ENCODE measurements around the gene PARD3B. TPM values are rescaled to one million over a fixed set of nuclear protein-coding genes. Genes with fewer than 3 reads are reported as not detected.

PARD3B gene
- total and polyA plus RNA-seq, 7 donors = 0.42 to 6.0 (median 4.8) TPM

- H3K9me3 ChIP-seq = no peaks in the 10 kb centered on the region
- TF ChIP-seq CTCF (IDR thresholded peaks at IDR 0.05) = no peak
- H3K27ac ChIP-seq = no peak overlapping the region
- H3K4me3 ChIP-seq = no peak overlapping the region
- 95 to 98% (median 96%) methylated on average over 2 of the region's 2 CpGs for WGBS, 3 donors
- ATAC-seq = no peak
- intact Hi-C loops (cut with DNase I) = no loop called here
- H3K36me3 ChIP-seq (ENCODE audit: insufficient read depth in 1 of 2, low read depth in 1 of 2) = no peaks in the 10 kb centered on the region
- H3K4me1 ChIP-seq = no peaks in the 10 kb centered on the region
- no peak for DNase-seq
- no peaks in the 10 kb centered on the region for H3K27me3 ChIP-seq (ENCODE audit: insufficient read depth in 3 of 3, low read length in 2 of 3)
Observed at GRCh38 chr2:205346649-205347048, 801.4 kb downstream of the PARD3B start.

GRCh38 chr2:205347899-205348298 lies 802.6 kb downstream of the PARD3B start:
- no peak for TF ChIP-seq CTCF (IDR thresholded peaks at IDR 0.05)
- 69 to 76% (median 70%) methylated on average over 2 of the region's 2 CpGs for WGBS, 3 donors
- H3K4me1 ChIP-seq = no peaks in the 10 kb centered on the region
- H3K27me3 ChIP-seq (ENCODE audit: insufficient read depth in 3 of 3, low read length in 2 of 3) = no peaks in the 10 kb centered on the region
- H3K4me3 ChIP-seq = no peak overlapping the region
- DNase-seq = no peak
- intact Hi-C loops (cut with DNase I) = no loop called here
- H3K36me3 ChIP-seq (ENCODE audit: insufficient read depth in 1 of 2, low read depth in 1 of 2) = no peaks in the 10 kb centered on the region
- H3K27ac ChIP-seq = no peak overlapping the region
- no peaks in the 10 kb centered on the region for H3K9me3 ChIP-seq
- no peak for ATAC-seq

GRCh38 chr2:205352094-205352493 lies 806.8 kb downstream of the PARD3B start:
- 88 to 90% (median 89%) methylated on average over 3 of the region's 3 CpGs for WGBS, 3 donors
- H3K27ac ChIP-seq = no peak overlapping the region
- H3K27me3 ChIP-seq (ENCODE audit: insufficient read depth in 3 of 3, low read length in 2 of 3) = no peaks in the 10 kb centered on the region
- no peak overlapping the region for H3K4me3 ChIP-seq
- ATAC-seq (no peak), DNase-seq (no peak)
- no peaks in the 10 kb centered on the region for H3K9me3 ChIP-seq
- no peaks in the 10 kb centered on the region for H3K4me1 ChIP-seq
- TF ChIP-seq CTCF (IDR thresholded peaks at IDR 0.05) = no peak
- intact Hi-C loops (cut with DNase I) = no loop called here
- H3K36me3 ChIP-seq (ENCODE audit: insufficient read depth in 1 of 2, low read depth in 1 of 2) = no peaks in the 10 kb centered on the region

- H3K27ac ChIP-seq = no peak overlapping the region
- H3K4me1 ChIP-seq = no peaks in the 10 kb centered on the region
- H3K4me3 ChIP-seq = no peak overlapping the region
- H3K36me3 ChIP-seq (ENCODE audit: insufficient read depth in 1 of 2, low read depth in 1 of 2) = no peaks in the 10 kb centered on the region
- intact Hi-C loops (cut with DNase I) = no loop called here
- TF ChIP-seq CTCF (IDR thresholded peaks at IDR 0.05) = no peak
- WGBS, 3 donors = 95 to 98% (median 95%) methylated on average over 3 of the region's 3 CpGs
- DNase-seq = no peak
- no peak for ATAC-seq
- H3K27me3 ChIP-seq (ENCODE audit: insufficient read depth in 3 of 3, low read length in 2 of 3) = no peaks in the 10 kb centered on the region
- H3K9me3 ChIP-seq = no peaks in the 10 kb centered on the region
Observed at GRCh38 chr2:205352593-205352992, 807.3 kb downstream of the PARD3B start.

GRCh38 chr2:205357732-205358131 lies 812.5 kb downstream of the PARD3B start:
- no peaks in the 10 kb centered on the region for H3K4me1 ChIP-seq
- H3K36me3 ChIP-seq (ENCODE audit: insufficient read depth in 1 of 2, low read depth in 1 of 2) = no peaks in the 10 kb centered on the region
- no peak for DNase-seq
- H3K27me3 ChIP-seq (ENCODE audit: insufficient read depth in 3 of 3, low read length in 2 of 3) = no peaks in the 10 kb centered on the region
- no peak for TF ChIP-seq CTCF (IDR thresholded peaks at IDR 0.05)
- intact Hi-C loops (cut with DNase I) = no loop called here
- no peak overlapping the region for H3K27ac ChIP-seq
- ATAC-seq = no peak
- H3K9me3 ChIP-seq = no peaks in the 10 kb centered on the region
- WGBS, 3 donors = 48 to 51% (median 50%) methylated on average over 2 of the region's 2 CpGs
- H3K4me3 ChIP-seq = no peak overlapping the region
